ENCODE data around the gene NAA16.
"Not testable (repeated sequence)": the region's sequence is repeated elsewhere in the genome, so short reads cannot be mapped to it uniquely, and the experiment has no call there.

The NAA16 gene

GRCh38 chr13:41356385-41356648 is 45.2 kb downstream of the NAA16 start:
- DNase-seq (ENCODE audit: low read depth): not testable (repeated sequence)

GRCh38 chr13:41356786-41357185 is 45.7 kb downstream of the NAA16 start:
- no peak for DNase-seq (ENCODE audit: low read depth)

GRCh38 chr13:41361491-41361890 is 50.4 kb downstream of the NAA16 start:
- no peak for DNase-seq (ENCODE audit: low read depth)

GRCh38 chr13:41364043-41364442 is 53.0 kb downstream of the NAA16 start:
- no peak for DNase-seq (ENCODE audit: low read depth)

- DNase-seq (ENCODE audit: low read depth): no peak
Measured at GRCh38 chr13:41365631-41366030, 54.6 kb downstream of the NAA16 start.

- no peak for DNase-seq (ENCODE audit: low read depth)
Measured at GRCh38 chr13:41370736-41371135, 59.7 kb downstream of the NAA16 start.

- no peak for DNase-seq (ENCODE audit: low read depth)
Measured at GRCh38 chr13:41377446-41377845, 66.4 kb downstream of the NAA16 start.

GRCh38 chr13:41382431-41382830 is 71.4 kb downstream of the NAA16 start:
- no peak for DNase-seq (ENCODE audit: low read depth)

GRCh38 chr13:41383386-41383785 is 72.3 kb downstream of the NAA16 start:
- DNase-seq (ENCODE audit: low read depth): no peak

GRCh38 chr13:41384749-41385503 is 73.9 kb downstream of the NAA16 start:
- DNase-seq (ENCODE audit: low read depth): no peak

GRCh38 chr13:41386211-41386610 is 75.1 kb downstream of the NAA16 start:
- no peak for DNase-seq (ENCODE audit: low read depth)

GRCh38 chr13:41387576-41387975 is 76.5 kb downstream of the NAA16 start:
- no peak for DNase-seq (ENCODE audit: low read depth)

- no peak for DNase-seq (ENCODE audit: low read depth)
Measured at GRCh38 chr13:41388143-41388881, 77.2 kb downstream of the NAA16 start.

GRCh38 chr13:41389580-41389979 is 78.5 kb downstream of the NAA16 start:
- DNase-seq (ENCODE audit: low read depth): no peak

GRCh38 chr13:41394166-41394565 is 83.1 kb downstream of the NAA16 start:
- DNase-seq (ENCODE audit: low read depth): no peak

GRCh38 chr13:41398494-41399170 is 87.6 kb downstream of the NAA16 start:
- DNase-seq (ENCODE audit: low read depth): no peak

GRCh38 chr13:41401366-41401765 is 90.3 kb downstream of the NAA16 start:
- DNase-seq (ENCODE audit: low read depth): no peak

GRCh38 chr13:41402691-41403511 is 91.8 kb downstream of the NAA16 start:
- no peak for DNase-seq (ENCODE audit: low read depth)

GRCh38 chr13:41403983-41404382 is 92.9 kb downstream of the NAA16 start:
- no peak for DNase-seq (ENCODE audit: low read depth)

- no peak for DNase-seq (ENCODE audit: low read depth)
Measured at GRCh38 chr13:41405367-41405766, 94.3 kb downstream of the NAA16 start.

GRCh38 chr13:41407380-41407779 is 96.3 kb downstream of the NAA16 start:
- no peak for DNase-seq (ENCODE audit: low read depth)

GRCh38 chr13:41408121-41408520 is 97.1 kb downstream of the NAA16 start:
- no peak for DNase-seq (ENCODE audit: low read depth)
